Measurements from ENCODE around the gene RMND5B.

The RMND5B gene

DNA sequence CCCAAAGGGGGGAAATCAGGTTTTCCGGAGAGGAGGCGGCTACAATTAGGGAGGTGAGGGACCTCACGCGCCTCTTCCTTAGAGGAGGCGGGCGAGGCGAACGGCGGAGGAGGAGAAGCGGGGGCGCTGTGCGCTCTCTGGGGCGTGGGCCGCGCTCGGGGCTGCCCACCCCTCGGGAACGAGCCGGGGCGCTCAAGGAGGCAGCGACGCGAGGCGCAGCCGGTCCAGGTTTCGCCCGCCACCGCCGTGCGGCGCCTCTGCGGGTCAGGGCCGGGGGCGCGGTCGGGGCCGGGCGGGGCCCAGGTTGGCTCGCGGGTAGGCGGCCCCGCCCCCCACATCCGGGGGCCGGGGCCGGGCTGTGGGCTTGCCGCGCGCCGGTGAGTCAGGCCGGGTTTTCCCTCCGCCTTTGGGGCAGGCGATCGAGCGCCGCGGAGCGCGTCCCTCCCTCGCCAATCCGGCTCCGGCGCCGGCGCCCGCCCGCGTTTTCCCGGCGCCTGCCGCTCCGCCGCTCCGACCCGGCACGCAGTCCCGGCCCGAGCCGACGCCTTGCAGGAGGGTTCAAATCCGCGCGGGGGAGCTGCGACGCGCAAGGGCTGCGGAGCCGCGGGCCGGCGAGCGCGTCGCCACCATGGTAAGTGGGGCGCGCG, 17.6 kb upstream of the RMND5B start, which contains the start of gene N4BP3:
TSS of gene N4BP3 (plus strand) at position 392 of the 647 bp plus-strand sequence. CDS start 6,052 bp downstream, outside the sequence.
- DNase-seq (ENCODE audit: low read depth in 2 of 2, low spot score in 1 of 2): peak; percentile 55 to 68

DNA sequence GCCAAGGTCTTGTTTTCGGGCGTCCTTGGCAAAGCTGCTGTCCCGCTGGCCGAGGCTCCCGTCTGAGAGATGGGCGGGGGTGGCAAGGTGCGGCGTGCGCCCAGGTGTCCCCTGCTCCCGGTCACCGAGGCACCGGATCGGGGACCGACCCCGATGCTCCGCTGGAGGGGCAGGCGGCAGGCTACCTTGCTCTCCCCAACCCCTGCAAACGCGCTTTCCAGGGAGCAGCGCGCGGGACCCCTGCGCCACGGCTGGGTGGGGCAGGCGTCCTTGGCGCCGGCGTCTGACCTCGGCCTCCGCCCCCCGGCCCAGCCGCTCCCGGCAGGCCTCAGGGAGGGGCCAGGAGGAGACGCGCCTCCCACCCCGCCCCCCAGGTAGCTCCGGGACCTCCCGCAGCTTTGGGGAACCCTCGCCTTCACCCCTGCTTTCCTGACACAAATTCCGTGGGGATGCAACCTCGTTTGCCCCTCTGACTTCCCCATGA, 16.9 kb upstream of the RMND5B start:
- no peak for DNase-seq (ENCODE audit: low read depth in 2 of 2, low spot score in 1 of 2)

DNA sequence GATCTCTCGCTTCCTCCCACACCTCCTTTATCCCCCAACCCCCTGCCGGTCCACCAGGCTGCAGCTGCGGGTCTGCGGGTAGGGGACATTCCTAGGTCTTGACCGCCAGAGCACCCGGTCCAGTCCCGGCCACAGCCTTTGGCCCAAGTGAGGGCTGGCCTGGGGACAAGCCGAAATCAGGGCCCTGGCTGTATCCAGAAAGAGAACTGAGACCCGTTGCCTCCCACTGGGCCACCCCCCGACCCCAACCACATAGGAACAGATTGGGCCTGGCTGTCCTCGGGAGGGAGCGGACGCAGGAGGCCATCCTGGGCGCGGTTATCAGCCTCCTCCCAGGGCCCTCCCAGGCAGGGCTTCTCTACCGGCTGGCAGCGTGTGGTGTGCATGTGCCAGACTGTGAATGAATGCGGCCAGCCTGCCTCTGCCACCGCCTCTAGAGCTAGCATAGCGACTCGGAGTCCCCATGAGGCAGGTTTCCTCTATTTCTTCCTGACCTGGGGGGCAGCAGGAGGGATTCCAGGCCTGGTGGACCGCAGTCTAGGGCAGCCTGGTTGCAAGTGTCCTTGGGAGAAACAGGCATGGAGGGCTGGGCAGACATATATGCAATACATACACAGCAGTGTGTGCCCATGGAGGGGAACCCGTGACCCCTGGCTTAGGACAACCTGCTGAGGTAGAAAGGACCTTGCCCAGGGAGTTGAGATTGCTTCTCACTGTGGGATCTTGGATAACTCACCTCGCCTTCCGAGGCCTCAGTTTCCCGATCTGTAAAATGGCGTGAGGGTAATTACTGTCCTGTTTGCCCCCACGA, 16.3 kb upstream of the RMND5B start:
- peak in 1 of 2 donors; percentile 27 for DNase-seq (ENCODE audit: low read depth in 2 of 2, low spot score in 1 of 2)

- no peak for DNase-seq (ENCODE audit: low read depth in 2 of 2, low spot score in 1 of 2)
Measured at GRCh38 chr5:178115136-178115813, 15.5 kb upstream of the RMND5B start.

GRCh38 chr5:178115814-178116142, 15.0 kb upstream of the RMND5B start:
- DNase-seq (ENCODE audit: low read depth in 2 of 2, low spot score in 1 of 2): no peak

- DNase-seq (ENCODE audit: low read depth in 2 of 2, low spot score in 1 of 2): peak; percentile 47 to 52
Measured at GRCh38 chr5:178116143-178116885, 14.5 kb upstream of the RMND5B start.

DNA sequence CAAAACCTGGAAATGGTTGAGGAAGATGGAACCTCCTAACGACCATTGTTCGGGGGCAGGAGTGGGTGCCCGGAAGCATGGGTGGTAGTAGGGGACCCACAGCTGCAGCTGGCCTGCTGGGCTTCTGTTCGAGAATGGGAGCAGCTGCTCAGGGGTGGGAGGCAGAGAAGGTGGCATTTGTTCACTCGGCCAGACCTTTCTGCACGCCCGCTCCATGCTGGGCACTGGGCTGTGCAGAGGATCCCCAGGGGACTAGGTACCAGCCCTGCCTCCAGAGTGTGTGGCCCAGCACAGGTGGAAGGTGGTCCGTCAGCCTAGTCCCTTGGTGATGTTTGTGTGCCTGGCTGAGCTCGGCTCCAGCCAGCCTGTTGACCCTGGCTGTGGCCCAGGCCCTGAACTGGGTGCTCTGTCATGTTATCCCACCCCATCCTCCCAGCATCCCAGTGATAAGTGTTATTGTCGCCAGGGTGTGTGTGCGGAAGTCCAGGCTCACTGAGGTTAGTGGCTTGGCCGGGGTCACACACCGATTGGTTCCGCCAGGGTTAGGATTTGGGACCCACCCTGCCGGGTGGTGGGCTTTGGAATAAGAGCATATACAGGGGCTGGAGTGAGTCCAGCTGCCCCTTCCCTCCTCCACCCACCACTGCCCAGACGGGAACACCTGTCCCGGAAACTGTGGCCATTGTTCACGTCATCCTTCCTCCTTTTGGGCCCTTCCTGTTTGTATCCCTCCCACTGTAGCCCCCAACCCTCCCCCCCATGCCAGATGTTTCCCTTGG, 12.7 kb upstream of the RMND5B start:
- no peak for DNase-seq (ENCODE audit: low read depth in 2 of 2, low spot score in 1 of 2)

DNA sequence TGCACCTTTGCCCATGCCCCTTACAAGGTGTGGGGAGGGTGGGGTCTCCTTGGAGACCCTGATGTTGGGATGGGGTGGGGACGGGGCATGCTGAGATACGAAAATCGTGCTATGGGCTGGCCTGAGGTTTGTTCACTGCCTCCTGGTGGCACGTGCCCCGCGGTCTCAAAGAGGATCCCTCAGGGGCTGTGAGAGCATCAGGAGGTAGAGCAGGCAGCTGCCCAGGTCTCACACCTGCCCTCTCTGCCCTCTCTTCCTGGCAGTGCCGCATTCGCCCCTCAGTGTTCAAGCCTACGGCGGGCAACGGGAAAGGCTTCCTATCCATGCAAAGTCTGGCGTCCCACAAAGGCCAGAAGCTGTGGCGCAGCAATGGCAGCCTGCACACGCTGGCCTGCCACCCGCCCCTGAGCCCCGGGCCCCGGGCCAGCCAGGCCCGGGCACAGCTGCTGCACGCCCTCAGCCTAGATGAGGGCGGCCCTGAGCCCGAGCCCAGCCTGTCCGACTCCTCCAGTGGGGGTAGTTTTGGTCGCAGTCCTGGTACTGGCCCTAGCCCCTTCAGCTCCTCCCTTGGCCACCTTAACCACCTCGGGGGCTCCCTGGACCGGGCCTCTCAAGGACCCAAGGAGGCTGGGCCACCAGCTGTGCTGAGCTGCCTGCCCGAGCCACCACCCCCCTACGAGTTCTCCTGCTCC, 10.8 kb upstream of the RMND5B start:
- DNase-seq (ENCODE audit: low read depth in 2 of 2, low spot score in 1 of 2): no peak

DNA sequence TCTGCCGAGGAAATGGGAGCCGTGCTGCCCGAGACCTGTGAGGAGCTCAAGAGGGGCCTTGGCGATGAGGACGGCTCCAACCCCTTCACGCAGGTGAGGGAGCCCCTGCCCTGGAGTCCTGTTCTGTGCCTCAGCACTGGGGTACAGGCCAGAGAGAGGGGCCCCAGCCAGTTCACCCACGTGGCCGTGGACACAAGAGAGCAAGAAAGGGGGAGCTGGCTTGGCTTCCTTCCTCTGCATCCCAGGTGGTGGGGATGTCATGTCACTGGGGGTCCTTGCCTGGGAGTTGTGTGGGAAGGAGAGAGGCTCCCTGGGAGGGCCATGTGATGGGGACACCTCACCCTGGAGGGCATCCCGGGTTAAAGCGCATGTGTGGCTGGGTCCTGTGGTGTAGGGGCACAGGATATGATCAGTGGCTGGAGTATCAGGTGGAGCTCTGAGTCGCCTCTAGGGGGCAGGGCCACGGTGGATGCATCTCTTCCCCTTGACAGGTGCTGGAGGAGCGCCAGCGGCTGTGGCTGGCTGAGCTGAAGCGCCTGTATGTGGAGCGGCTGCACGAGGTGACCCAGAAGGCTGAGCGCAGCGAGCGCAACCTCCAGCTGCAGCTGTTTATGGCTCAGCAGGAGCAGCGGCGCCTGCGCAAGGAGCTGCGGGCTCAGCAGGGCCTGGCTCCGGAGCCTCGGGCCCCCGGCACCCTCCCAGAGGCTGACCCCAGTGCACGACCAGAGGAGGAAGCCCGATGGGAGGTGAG, 10.0 kb upstream of the RMND5B start:
- DNase-seq (ENCODE audit: low read depth in 2 of 2, low spot score in 1 of 2): peak in 1 of 2 donors; percentile 65

DNA sequence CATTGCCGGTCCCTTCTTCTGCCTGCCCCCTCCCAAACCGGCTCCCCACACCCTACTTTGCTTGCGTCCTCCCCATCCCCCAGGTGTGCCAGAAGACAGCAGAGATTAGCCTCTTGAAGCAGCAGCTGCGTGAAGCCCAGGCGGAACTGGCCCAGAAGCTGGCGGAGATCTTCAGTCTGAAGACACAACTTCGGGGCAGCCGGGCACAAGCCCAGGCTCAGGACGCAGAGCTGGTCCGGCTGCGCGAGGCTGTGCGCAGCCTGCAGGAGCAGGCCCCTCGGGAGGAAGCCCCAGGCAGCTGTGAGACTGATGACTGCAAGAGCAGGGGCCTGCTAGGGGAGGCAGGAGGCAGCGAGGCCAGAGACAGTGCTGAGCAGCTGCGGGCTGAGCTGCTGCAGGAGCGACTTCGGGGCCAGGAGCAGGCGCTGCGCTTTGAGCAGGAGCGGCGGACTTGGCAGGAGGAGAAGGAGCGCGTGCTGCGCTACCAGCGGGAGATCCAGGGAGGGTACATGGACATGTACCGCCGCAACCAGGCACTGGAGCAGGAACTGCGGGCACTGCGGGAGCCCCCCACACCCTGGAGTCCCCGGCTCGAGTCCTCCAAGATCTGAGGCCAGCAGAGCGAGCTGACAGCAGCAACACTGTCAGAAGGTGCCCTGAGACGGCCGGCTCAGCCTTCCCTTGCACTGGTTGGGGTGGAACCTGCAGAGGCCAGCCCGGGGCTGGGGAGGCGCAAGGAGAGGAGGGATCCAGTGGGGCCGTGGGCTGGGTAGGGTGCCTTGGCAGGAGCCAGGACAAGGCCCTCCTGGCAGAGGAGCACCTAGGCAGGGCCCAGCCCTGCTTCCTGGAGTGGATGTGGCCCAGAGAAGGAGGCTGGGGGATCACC, 9.2 kb upstream of the RMND5B start:
- no peak for DNase-seq (ENCODE audit: low read depth in 2 of 2, low spot score in 1 of 2)

- DNase-seq (ENCODE audit: low read depth in 2 of 2, low spot score in 1 of 2): no peak
Measured at GRCh38 chr5:178122346-178122745, 8.5 kb upstream of the RMND5B start.

- no peak for DNase-seq (ENCODE audit: low read depth in 2 of 2, low spot score in 1 of 2)
Measured at GRCh38 chr5:178123094-178123965, 7.5 kb upstream of the RMND5B start.

GRCh38 chr5:178123966-178124925, 6.6 kb upstream of the RMND5B start:
- DNase-seq (ENCODE audit: low read depth in 2 of 2, low spot score in 1 of 2): no peak

- DNase-seq (ENCODE audit: low read depth in 2 of 2, low spot score in 1 of 2): no peak
Measured at GRCh38 chr5:178125253-178125906, 5.4 kb upstream of the RMND5B start.

DNA sequence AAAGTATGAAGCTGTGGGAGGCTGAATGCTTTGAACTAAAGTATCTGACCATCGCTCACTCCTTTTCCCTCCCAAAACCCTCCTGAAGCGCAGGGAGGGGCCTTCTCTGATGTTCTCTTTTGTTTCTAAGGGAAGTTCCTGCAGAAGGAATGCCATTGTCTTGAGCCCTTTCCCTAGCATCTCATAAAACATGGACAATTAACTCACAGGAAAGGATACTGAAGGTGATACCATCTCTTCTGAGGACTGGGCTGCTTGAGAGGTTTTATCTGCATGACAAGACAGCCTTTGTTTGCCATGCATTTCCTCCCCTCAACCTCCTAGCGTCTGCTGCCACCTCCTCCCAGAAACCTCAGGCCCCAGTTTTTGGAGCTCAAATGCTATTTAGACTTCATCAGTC, 4.3 kb upstream of the RMND5B start:
- no peak for DNase-seq (ENCODE audit: low read depth in 2 of 2, low spot score in 1 of 2)

All from stimulated activated CD8-positive, alpha-beta memory T cell treated with anti-CD3 and anti-CD28 coated beads, Interleukin-4, amount 100 ng/mL, for 1 hour (primary cell).